HG03045 (cell line): ENCODE measurements around the gene PCSK7.
A peak's percentile ranks its signal among the peaks of the same experiment; 100 is the strongest.
"Not testable (repeated sequence)": the region's sequence is repeated elsewhere in the genome, so short reads cannot be mapped to it uniquely, and the experiment has no call there.

Source experiments
- ATAC-seq: cut with Tn5 transposase; IDR thresholded peaks from one replicate; pipeline ENCODE4 v1.9.1; 2021; ENCODE audit warnings: mild to moderate bottlenecking, moderate library complexity; ENCODE audit not compliant: unreplicated experiment

PCSK7 gene

DNA sequence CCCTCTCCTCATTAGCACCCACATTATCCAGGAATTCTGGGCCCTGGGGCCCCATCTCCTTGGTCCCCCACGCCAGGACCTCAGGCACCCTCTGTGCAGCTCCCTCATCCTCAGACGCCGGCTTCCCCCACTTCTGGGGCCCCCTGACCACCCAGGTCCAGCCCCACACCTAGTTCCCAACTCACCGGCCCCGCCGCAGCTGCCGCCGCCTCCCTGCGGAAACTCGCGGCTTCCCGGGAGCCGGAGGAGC lies at the start of gene PCSK7:
Gene PCSK7 (minus strand): TSS at position 232 of the 250 bp plus-strand sequence. CDS start 2,229 bp downstream, outside the sequence.
- no peak for ATAC-seq

DNA sequence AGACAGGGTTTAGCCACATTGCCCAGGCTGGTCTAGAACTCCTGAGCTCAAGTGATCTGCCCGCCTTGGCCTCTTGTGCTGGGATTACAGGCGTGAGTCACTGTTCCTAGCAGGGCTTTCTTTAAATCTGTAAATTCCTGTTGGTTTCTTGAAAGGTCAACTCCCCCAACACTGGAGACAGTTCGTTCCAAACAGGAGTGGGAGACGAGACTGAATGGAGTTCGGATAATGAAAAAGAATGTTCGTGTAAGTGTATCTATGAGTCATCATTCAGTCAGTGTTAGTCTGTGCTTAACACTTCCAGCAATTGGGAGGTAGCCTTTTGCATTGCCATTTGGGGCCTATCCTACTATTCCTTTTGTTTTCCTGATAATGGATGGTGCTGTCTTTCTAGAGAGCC lies 49.3 kb upstream of the PCSK7 start:
- ATAC-seq = no peak

- ATAC-seq = no peak
Measured at GRCh38 chr11:117279711-117280376, 48.0 kb upstream of the PCSK7 start.

DNA sequence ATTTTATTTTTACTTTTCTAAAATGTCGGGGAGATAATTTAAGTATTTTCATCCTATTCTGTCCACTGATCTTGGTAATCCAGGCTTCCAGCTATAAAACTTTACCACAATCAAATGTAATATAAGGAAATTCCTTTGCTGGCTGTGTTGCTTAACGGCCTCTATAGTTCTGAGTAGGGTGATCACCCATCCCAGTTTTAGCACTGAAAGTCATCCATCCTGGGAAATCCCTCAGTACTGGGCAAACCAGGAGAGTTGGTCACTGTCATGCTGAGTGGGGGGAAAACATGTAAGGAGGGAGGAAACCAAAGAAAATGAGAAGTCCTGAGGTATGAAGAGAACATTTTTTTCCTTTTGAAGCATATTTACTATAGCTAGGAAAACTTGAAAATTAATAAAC lies 46.5 kb upstream of the PCSK7 start:
- no peak for ATAC-seq

- ATAC-seq = no peak
Measured at GRCh38 chr11:117273550-117274289, 41.8 kb upstream of the PCSK7 start.

GRCh38 chr11:117272175-117272574 lies 40.3 kb upstream of the PCSK7 start:
- ATAC-seq = not testable (repeated sequence)

DNA sequence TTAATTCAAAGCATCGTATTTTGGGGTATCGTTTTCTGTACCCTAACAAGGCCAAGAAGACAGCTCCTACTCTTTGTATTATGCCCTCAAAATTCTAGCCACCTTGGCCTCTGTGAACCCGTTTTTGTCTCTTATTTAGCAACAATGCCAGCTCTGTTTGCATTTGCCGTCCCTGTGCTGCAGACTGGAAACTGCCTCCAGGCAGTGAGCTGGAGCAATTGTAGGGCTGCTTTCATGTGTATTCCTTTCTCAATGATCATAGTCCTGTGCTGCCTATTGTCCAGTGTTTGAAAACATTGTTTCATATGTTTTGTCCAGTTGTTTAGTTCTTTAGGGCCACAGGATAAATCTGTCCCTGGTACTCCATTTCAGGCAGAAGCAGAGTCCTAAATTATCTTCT lies 39.3 kb upstream of the PCSK7 start:
- ATAC-seq = no peak

GRCh38 chr11:117269856-117270255 lies 38.0 kb upstream of the PCSK7 start:
- no peak for ATAC-seq

DNA sequence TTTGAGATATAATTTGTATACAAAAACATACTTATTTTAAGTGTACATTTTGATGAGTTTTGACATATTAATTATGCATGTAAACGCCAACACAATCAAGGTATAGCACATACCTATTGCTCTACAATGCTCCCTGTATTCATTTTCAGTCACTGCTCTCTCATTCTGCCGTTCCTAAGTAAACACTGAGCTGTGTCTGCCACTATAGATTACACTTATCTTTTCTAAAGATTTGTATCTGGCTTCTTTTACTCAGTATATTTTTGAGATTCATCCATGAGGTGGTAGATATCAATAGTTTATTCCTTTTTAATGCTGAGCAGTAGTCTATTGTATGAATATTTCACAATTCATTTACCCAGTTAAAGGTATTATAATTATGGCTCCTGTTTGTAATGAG lies 33.9 kb upstream of the PCSK7 start:
- ATAC-seq = no peak

GRCh38 chr11:117264624-117265323 lies 32.9 kb upstream of the PCSK7 start:
- not testable (repeated sequence) for ATAC-seq

GRCh38 chr11:117259417-117259816 lies 27.5 kb upstream of the PCSK7 start:
- ATAC-seq = no peak

DNA sequence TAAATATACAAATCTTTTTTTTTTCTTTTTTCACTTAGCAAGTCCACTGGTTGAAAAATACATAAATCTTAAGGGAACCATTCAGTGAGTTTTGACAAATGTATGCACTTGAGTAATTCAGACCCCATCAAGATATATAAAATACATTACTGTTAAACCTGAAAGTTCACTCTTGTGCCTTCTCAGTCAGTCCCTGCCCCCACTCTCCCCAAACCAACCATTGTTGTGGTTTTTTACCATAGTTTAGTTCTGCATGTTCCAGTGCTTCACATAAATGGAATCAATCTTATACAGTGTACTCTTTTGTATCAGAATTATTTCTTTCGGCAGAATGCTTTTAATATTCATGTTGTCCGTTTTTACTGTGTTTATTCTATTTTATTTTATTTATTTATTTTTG lies 26.7 kb upstream of the PCSK7 start:
- no peak for ATAC-seq

GRCh38 chr11:117256573-117256972 lies 24.7 kb upstream of the PCSK7 start:
- ATAC-seq = no peak

DNA sequence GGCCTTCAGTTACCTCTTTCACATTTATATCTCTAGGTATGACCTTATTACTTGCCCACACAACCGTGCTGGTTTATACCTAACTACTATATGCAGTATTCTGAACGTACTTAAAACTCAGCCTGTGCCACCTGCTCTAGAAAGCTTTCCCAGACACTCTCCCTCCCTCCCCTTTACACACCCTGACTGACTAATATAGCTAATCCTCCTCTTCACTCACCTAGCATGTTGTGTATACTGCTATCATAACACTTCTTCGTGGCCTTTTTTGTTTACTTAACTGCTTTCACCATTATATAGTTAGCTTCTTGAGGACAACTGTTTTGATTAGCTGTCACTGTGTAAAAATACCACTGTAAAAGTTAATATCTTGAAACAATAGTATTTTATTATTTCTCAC lies 24.1 kb upstream of the PCSK7 start:
- ATAC-seq = no peak

DNA sequence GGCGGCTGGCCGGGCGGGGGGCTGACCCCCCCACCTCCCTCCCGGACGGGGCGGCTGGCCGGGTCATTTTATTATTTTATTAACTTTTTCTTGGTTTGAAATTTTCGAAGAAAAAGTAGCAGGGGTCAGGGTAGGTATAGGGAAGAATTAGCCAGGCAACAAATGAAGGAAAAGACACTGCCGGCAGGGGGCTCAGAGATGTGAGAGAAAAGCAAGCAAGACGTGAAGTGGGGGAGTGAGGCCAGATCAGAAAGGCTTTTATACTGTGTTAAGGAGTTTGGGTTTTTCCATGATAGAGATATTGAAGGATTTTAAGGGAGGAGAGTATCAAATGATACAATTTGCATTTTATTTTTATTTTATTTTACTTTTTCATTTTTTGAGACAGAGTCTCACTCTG lies 19.6 kb upstream of the PCSK7 start:
- no peak for ATAC-seq

GRCh38 chr11:117249571-117249970 lies 17.7 kb upstream of the PCSK7 start:
- ATAC-seq = no peak

- no peak for ATAC-seq
Measured at GRCh38 chr11:117248341-117248740, 16.5 kb upstream of the PCSK7 start.

DNA sequence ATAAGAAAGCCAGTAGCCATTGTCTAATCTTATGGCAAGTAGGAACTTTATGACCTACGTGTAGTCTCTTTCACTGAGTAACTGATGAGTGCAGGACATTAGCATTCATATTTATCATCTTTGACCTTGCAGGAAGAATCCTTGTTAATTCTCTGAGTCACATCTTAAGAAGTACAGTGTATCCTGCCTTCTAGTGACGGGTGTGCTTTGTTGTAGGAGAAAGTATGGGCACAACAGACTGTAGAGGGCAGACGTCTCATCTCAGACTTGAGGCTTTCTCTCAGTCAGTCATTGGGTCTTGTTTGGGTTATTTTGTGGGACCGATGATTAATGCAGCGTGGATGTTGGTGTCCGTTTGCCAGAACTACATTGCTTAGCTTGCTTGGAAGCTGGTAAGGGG lies 7.4 kb upstream of the PCSK7 start:
- ATAC-seq = no peak

- ATAC-seq = no peak
Measured at GRCh38 chr11:117238221-117238620, 6.3 kb upstream of the PCSK7 start.

GRCh38 chr11:117232911-117233409 lies 1.1 kb upstream of the PCSK7 start:
- no peak for ATAC-seq

DNA sequence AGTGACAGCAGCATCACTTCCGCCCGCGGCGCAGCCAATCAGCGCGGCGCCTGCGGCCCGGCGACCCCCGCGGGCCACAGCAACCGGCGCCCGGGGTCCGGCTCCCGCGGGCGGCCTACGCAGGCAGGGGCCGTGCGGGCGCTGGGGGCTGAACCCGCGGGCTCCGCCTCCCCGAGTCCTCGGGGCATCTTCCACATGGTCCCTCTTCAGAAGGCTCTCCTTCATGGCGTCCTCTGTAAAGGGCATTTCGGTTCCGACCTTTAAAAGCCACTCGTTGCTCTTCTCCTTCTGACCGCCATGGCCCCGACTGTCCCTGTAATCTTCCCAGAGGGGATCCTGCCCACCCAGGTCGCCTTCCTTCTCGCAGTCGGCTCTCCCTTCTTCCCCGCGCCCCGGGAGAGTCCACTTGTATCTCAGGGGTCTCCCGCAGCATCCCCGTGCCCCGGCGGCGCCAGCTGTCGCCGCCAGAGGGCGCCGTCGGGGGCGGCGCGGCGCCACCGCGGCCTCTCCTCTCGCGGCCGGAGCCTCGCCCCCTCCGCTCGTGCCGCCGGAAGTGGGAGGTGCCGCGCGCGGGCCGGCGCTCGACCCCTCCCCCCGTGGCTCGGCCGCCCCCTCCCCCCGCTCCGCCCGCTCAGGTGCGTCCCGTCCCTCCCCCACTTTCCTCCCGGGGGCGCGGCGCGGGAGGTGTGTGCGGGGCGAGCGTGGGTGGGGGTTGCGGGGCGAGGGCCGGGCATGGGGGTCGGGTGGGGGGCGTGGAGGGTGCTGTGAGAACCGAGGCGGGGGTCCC lies 412 bp upstream of the PCSK7 start, which contains the start of gene RNF214:
Gene RNF214 (plus strand): TSS at position 580 of the 787 bp plus-strand sequence. CDS start 1,602 bp downstream, outside the sequence.
- ATAC-seq = peak; percentile 85
